Thoracic aorta (tissue), 2 donors: Measurements from ENCODE around the gene IFT57. TPM values are rescaled to one million over a fixed set of nuclear protein-coding genes. Genes with fewer than 3 reads are reported as not detected.

Source experiments
- ATAC-seq: fragments of 150-250 bp; one replicate; pipeline ENCODE4 v1.8.0; 2017; ENCODE audit warnings: low read depth; ENCODE audit not compliant: insufficient number of reproducible peaks, low FRiP score
- DNase-seq: peaks from one replicate; pipeline ENCODE4 v3.0.0-alpha.2; 2020; ENCODE audit warnings: low spot score
- H3K27ac ChIP-seq, 2 donors: fragments of 200-600 bp; sonication (generic); 1 replicate in 1 of 2; 2 replicates in 1 of 2; pipeline ENCODE4 v1.5.1; 2016; ENCODE audit warnings: mild to moderate bottlenecking in 2 of 2, moderate library complexity in 2 of 2
- H3K27me3 ChIP-seq: fragments of 200-600 bp; sonication (generic); replicated peaks from 2 replicates; pipeline ENCODE4 v1.6.0; 2016; ENCODE audit warnings: mild to moderate bottlenecking; ENCODE audit not compliant: insufficient read depth
- H3K36me3 ChIP-seq: fragments of 200-600 bp; sonication (generic); one replicate; pipeline ENCODE4 v1.5.1; 2016
- H3K4me1 ChIP-seq, 2 donors: fragments of 200-600 bp; sonication (generic); 1 replicate in 1 of 2; 2 replicates in 1 of 2; pipeline versions ENCODE4 v1.5.1 to v1.6.0; 2016; ENCODE audit warnings: low read depth in 2 of 2, mild to moderate bottlenecking in 1 of 2; ENCODE audit not compliant: control insufficient read depth in 1 of 2
- H3K4me3 ChIP-seq: fragments of 200-600 bp; sonication (generic); 2 replicates; pipeline ENCODE4 v1.5.1; 2016; ENCODE audit warnings: mild to moderate bottlenecking
- H3K9me3 ChIP-seq: fragments of 200-600 bp; sonication (generic); 2 replicates; pipeline ENCODE4 v1.5.1; 2016
- total RNA-seq, 2 donors: library from RNA; depleted of rRNA; stranded (reverse); fragments of >200 nt; gene quantifications; one replicate each; pipeline versions ENCODE4 v1.1.0 to v1.2.3, GENCODE V29; 2016
- TF ChIP-seq, protein P1 (sequence below): fragments of 200-600 bp; sonication (generic); IDR thresholded peaks from one replicate; pipeline ENCODE4 v1.5.1; 2019; ENCODE audit warnings: antibody characterized with exemption

Gene IFT57
- total RNA-seq, 2 donors from 2014 or later = 35.7 to 41.1 TPM

DNA sequence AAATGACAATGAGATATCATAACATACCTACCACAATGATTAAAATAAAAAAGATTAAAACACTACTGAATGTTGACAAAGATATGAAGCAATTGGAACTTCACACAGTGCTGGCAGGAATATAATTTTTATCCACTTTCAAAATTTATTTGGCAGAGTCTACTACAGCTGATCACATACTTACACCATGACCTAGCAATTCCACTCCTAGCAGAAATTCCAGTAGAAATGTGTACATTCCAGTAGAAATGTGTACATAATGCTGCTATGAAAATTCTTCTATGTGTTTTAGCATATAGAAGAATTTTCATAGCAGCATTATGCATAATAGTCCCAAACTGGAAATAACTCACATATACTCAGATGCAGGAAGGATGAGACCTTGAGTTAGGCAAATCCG lies 43.5 kb downstream of the IFT57 start:
- no peak overlapping the region for H3K27ac ChIP-seq
- ATAC-seq = no peak
- H3K4me3 ChIP-seq = no peak overlapping the region
- DNase-seq = no peak
- H3K4me1 ChIP-seq = no peaks in the 10 kb centered on the region
- no peaks in the 10 kb centered on the region for H3K27me3 ChIP-seq
- H3K9me3 ChIP-seq = no peaks in the 10 kb centered on the region
- TF ChIP-seq, protein P1, sequence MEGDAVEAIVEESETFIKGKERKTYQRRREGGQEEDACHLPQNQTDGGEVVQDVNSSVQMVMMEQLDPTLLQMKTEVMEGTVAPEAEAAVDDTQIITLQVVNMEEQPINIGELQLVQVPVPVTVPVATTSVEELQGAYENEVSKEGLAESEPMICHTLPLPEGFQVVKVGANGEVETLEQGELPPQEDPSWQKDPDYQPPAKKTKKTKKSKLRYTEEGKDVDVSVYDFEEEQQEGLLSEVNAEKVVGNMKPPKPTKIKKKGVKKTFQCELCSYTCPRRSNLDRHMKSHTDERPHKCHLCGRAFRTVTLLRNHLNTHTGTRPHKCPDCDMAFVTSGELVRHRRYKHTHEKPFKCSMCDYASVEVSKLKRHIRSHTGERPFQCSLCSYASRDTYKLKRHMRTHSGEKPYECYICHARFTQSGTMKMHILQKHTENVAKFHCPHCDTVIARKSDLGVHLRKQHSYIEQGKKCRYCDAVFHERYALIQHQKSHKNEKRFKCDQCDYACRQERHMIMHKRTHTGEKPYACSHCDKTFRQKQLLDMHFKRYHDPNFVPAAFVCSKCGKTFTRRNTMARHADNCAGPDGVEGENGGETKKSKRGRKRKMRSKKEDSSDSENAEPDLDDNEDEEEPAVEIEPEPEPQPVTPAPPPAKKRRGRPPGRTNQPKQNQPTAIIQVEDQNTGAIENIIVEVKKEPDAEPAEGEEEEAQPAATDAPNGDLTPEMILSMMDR = no peak
- H3K36me3 ChIP-seq = no peaks in the 10 kb centered on the region

DNA sequence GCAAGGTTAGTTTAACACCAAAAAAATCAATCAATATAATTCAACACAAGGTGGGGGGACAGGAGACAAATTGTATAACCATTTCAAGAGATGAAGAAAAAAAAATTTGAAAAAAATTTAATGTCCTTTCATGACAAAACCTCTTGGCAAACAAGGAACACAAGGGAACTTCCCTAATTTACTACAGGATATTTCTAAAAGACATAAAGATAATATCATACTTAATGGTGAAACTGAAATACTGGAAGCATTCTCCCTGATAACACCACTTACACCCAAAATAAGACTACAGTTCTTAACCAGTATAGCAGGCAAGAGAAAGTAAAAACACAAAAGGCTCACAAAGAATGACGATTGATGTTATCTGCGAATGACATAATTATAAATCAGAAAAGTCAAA lies 44.7 kb downstream of the IFT57 start:
- Histone ChIP-seq H3K4me3 (no peak overlapping the region), H3K27me3 (no peaks in the 10 kb centered on the region), H3K36me3 (no peaks in the 10 kb centered on the region), H3K4me1 (no peaks in the 10 kb centered on the region), H3K27ac (no peak overlapping the region), H3K9me3 (no peaks in the 10 kb centered on the region)
- TF ChIP-seq, protein P1 = no peak
- no peak for ATAC-seq
- no peak for DNase-seq

DNA sequence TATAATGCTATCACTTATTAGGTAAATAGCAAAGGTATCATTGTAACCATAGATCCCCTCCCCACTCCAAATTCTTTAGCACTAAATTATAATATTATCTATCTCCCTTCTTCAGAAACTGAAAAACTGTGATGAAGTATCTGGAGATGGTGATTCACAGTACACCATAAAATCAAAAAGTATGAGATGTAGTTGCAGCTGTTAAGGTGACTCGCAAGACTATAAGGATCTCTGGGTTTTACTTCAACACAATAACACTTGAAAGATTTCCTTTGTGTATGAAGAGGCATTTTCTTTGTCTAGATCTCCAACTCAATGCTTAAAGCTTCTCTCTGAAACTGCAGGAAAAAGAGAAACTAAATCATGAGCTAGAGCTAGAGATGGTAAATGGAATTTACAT lies 46.9 kb downstream of the IFT57 start:
- TF ChIP-seq, protein P1 = no peak
- no peak overlapping the region for H3K4me3 ChIP-seq
- no peaks in the 10 kb centered on the region for H3K9me3 ChIP-seq
- ATAC-seq (no peak), DNase-seq (no peak)
- H3K4me1 ChIP-seq = no peaks in the 10 kb centered on the region
- H3K27ac ChIP-seq = no peak overlapping the region
- no peaks in the 10 kb centered on the region for H3K27me3 ChIP-seq
- H3K36me3 ChIP-seq = no peaks in the 10 kb centered on the region

DNA sequence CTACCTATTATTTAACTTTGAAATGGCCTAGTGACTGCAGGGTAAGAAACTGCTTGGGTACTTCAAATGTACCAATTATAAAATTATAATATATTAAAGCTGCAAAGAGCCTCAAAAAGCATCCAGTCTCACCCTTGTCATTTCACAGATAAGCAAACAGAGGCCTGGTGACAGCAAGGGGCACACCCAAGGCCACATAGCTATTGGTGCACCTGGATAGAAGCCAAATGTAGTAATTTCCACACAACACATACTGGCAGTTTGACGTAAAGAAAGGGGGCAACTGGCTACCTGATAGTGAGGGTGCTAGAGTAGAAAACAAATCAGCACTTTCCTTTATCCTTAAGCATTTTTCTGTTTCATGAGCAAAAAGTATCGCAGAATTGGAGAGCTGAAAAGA lies 51.1 kb downstream of the IFT57 start:
- no peaks in the 10 kb centered on the region for H3K9me3 ChIP-seq
- H3K36me3 ChIP-seq = no peaks in the 10 kb centered on the region
- no peaks in the 10 kb centered on the region for H3K4me1 ChIP-seq
- DNase-seq (no peak), ATAC-seq (no peak)
- no peaks in the 10 kb centered on the region for H3K27me3 ChIP-seq
- TF ChIP-seq, protein P1 = no peak
- H3K4me3 ChIP-seq = no peak overlapping the region
- H3K27ac ChIP-seq = no peak overlapping the region

DNA sequence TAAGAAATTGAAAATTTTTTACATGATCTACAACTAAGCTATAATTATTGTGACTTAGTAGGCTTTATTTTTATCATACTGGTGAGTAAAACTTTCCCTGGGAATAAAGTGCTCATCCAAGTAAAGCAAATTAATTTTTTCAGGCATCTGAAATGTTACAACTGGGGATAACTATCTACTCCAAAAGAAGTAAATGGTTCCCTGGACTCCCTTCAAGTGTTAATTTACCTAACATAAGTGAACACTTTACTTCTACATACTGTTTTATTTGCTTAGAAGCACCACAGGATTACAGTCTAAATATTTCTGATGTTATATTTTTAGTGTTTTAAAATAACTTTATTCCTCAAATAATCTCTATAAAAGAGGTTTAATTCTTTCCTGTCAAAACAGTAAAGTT lies 57.8 kb downstream of the IFT57 start:
- Histone ChIP-seq H3K4me1 (no peaks in the 10 kb centered on the region), H3K27ac (no peak overlapping the region), H3K36me3 (no peaks in the 10 kb centered on the region), H3K27me3 (no peaks in the 10 kb centered on the region), H3K9me3 (no peaks in the 10 kb centered on the region), H3K4me3 (no peak overlapping the region)
- no peak for ATAC-seq
- DNase-seq = no peak
- TF ChIP-seq, protein P1 = no peak
